Keratinocyte (primary cell): Measurements from ENCODE around the gene NINJ2.

Experiments
- CTCF ChIP-seq, 3 experiments: IDR thresholded peaks in 1 of 3; conservative IDR thresholded peaks in 1 of 3; optimal IDR thresholded peaks in 1 of 3; 2 replicates in 2 of 3; 3 replicates in 1 of 3; pipeline versions ENCODE3 to v1.5.1; 2011; ENCODE audit warnings: low read length in 3 of 3, mild to moderate bottlenecking in 3 of 3, moderate library complexity in 2 of 3, control low read depth in 1 of 3, inconsistent platforms in 1 of 3; ENCODE audit not compliant: insufficient read depth in 2 of 3; ENCODE audit errors: extremely low read depth in 1 of 3
- EZH2 ChIP-seq: IDR thresholded peaks from one replicate; pipeline ENCODE4 v1.6.1; 2012; ENCODE audit warnings: inconsistent platforms, mild to moderate bottlenecking, low read length, moderate library complexity

GRCh38 chr12:544941-545635 is 118.2 kb downstream of the NINJ2 start:
- no peak for TF ChIP-seq CTCF (optimal IDR thresholded peaks at IDR 0.05 in 1 of 3, IDR thresholded peaks at IDR 0.05 in 1 of 3, conservative IDR thresholded peaks at IDR 0.05 in 1 of 3; ENCODE audit: extremely low read depth in 1 of 3, insufficient read depth in 2 of 3, low read length in 3 of 3)
- TF ChIP-seq EZH2 = no peak
